Cardiac fibroblast (primary cell): ENCODE measurements around the gene INKA2.
A peak's percentile ranks its signal among the peaks of the same experiment; 100 is the strongest.

Experiments used
- DNase-seq, 2 donors: peaks; one replicate each; pipeline versions ENCODE4 v3.0.0 to v3.0.0-alpha.2; 2010; ENCODE audit warnings: low read depth in 2 of 2
- H3K4me3 ChIP-seq, 2 donors: replicated peaks in 1 of 2; 1 replicate in 1 of 2; 2 replicates in 1 of 2; pipeline ENCODE4 v1.5.1; 2011; ENCODE audit warnings: low read depth in 2 of 2, low read length in 2 of 2, mild to moderate bottlenecking in 2 of 2, moderate library complexity in 1 of 2
- CTCF ChIP-seq: IDR thresholded peaks from one replicate; pipeline ENCODE4 v1.5.1; 2011; ENCODE audit warnings: low read depth, mild to moderate bottlenecking, low read length, inconsistent platforms

INKA2 gene

DNA sequence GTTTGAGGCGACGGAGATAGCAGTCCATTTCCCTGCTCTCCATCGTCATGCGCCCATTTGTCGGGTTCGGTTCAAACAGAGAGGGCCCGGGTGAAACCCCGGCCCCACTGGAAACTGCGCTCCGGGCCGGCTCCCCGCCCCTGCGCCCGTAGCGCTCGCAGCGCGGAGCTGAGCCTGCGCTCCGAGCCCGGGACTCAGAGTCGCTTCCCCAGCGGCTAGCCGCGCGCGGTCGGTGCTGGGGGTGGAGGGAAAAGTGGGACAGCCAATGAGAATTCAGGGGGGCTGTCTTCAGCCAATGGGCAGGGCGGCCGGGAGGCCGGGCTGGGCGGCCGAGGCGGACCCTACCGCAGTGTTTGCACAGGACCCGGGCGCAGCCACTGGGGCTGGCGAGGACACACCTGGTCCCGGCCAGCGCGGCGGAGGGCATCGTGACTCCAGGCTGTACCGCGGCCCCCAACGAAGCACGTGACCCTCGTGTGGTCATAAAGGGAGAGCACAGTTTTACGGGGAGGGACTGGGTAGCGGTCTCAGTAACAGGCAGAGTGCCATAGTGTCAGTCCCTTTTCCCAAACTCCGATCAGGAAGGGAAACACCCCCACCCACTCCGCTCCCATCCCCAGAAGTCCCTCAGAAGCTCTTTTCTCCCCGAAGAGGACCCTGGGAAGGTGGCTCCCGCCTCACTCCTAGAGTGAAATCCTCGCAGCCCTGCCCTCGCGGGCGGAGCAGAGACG is at the start of gene INKA2:
INKA2 (minus strand) TSS at position 202 of the 731 bp plus-strand sequence; CDS start at position 49, 153 bp downstream.
- no peak for TF ChIP-seq CTCF
- peak; percentile 88 to 90 for DNase-seq
- peak within 1 kb of the TSS; percentile 54 to 76 for H3K4me3 ChIP-seq

- no peak for DNase-seq
- H3K4me3 ChIP-seq: no peak overlapping the region
- no peak for TF ChIP-seq CTCF
Measured at GRCh38 chr1:111786669-111787207, 47.5 kb upstream of the INKA2 start.

- no peak for DNase-seq
- TF ChIP-seq CTCF: no peak
- H3K4me3 ChIP-seq: no peak overlapping the region
Measured at GRCh38 chr1:111784273-111784901, 45.2 kb upstream of the INKA2 start.

DNA sequence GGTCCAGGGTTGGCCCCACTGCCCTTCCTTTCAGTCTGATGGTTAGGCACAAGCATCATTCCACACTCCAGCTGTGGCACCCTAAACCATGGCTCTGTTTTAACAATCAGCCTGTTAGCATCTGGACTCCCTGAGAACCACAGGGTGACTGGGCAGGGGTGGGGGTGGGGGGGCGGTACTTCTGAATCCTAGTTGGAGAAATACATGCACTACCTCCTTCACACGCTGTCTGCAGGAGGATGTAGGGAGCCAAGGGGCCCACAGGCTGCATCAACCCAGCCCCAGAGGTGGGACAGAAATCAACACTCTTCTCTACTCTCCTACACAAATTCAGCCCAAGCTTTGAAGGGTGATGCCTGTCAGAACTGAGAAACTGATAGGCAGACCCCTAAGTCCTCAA is 40.4 kb upstream of the INKA2 start:
- H3K4me3 ChIP-seq: no peak overlapping the region
- no peak for TF ChIP-seq CTCF
- DNase-seq: no peak

DNA sequence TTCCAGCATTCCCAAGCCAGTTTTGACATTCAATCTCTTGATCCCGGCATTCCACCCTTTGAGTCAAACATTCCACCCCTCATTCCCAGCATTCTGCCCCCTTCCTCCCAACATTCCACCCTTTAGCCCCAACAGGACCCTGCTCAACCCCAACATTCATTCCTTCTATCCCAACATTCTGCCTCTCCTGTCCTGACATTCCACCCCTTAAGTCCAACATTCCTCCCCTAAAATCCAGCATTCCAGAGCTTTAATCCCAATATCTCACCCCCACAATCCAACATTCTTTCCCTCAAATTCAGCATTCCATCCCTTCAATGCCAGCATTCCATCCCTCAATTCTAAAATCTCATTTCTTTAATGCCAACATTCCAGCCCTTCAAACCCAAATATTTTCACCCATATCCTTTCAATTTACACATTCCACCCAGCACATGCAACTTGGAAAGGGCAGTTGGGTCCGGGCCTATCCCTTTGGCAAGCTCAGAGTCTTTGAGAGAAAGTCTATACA is 39.4 kb upstream of the INKA2 start:
- DNase-seq: peak in 1 of 2 donors; percentile 45
- no peak for TF ChIP-seq CTCF
- no peak overlapping the region for H3K4me3 ChIP-seq

GRCh38 chr1:111778066-111778465 is 38.9 kb upstream of the INKA2 start:
- no peak overlapping the region for H3K4me3 ChIP-seq
- no peak for DNase-seq
- no peak for TF ChIP-seq CTCF
